HepG2 (cell line): ENCODE results near the gene TTC28. TPM values are rescaled to one million over a fixed set of nuclear protein-coding genes. Genes with fewer than 3 reads are reported as not detected.

Experiments
- ATAC-seq: fragments of 200-7000 bp; cut with Tn5 transposase; 3 replicates; pipeline ENCODE4 v1.9.1; 2020; ENCODE audit warnings: mild to moderate bottlenecking, moderate library complexity
- BruUV-seq: library from RNA; stranded (reverse); fragments of 400-500 nt; replicated peaks from 2 replicates; lab custom pipeline; 2021; lab: Mats Ljungman, UMichigan
- CTCF ChIA-PET: fragments of 300-600 bp; formaldehyde crosslinking; extraction: SDS; loops from one replicate; lab custom pipeline; 2021; ENCODE audit warnings: low total read pairs, inconsistent platforms, low intra/inter-chr PET ratio; lab: Yijun Ruan, JAX
- POLR2A ChIA-PET: fragments of 350-600 bp; sonication (Branson Sonifier 250); formaldehyde crosslinking; loops from one replicate; lab custom pipeline; 2020; ENCODE audit warnings: antibody characterized with exemption, inconsistent platforms; lab: Yijun Ruan, JAX
- DNase-seq: peaks from one replicate; pipeline ENCODE4 v3.0.0-alpha.2; 2015; ENCODE audit warnings: low spot score
- FAIRE-seq: peaks from 3 replicates; lab custom pipeline; 2011; peaks lifted over from hg19 to GRCh38; lab: Jason Lieb, UNC
- H2AFZ ChIP-seq: one replicate; pipeline ENCODE4 v1.6.1; 2011; ENCODE audit warnings: low read length, inconsistent platforms
- H3K27ac ChIP-seq: fragments of 300-600 bp; 3 replicates; pipeline ENCODE4 v1.8.0; 2011; ENCODE audit warnings: mixed run types, mild to moderate bottlenecking, mixed read lengths, low read length, inconsistent platforms; ENCODE audit not compliant: insufficient read depth; ENCODE audit errors: extremely low read length
- H3K27me3 ChIP-seq, 2 experiments: fragments of 200-600 bp in 1 of 2; 2 replicates in 1 of 2; 3 replicates in 1 of 2; pipeline versions ENCODE4 v1.6.0 to v1.8.0; 2011; ENCODE audit warnings: low read length in 2 of 2, mild to moderate bottlenecking in 2 of 2, moderate library complexity in 2 of 2, inconsistent platforms in 1 of 2; ENCODE audit not compliant: insufficient read depth in 2 of 2, control insufficient read depth in 1 of 2
- H3K36me3 ChIP-seq, 2 experiments: fragments of 200-600 bp in 1 of 2; replicated peaks in 1 of 2; 2 replicates in 1 of 2; 3 replicates in 1 of 2; pipeline versions ENCODE4 v1.5.1 to v1.8.0; 2011; ENCODE audit warnings: low read length in 2 of 2, inconsistent platforms in 1 of 2; ENCODE audit not compliant: insufficient read depth in 2 of 2, control insufficient read depth in 1 of 2
- H3K4me1 ChIP-seq: 2 replicates; pipeline ENCODE4 v1.5.1; 2012; ENCODE audit warnings: low read length, inconsistent platforms; ENCODE audit not compliant: insufficient read depth
- H3K4me2 ChIP-seq: 2 replicates; pipeline ENCODE4 v1.6.0; 2011; ENCODE audit warnings: low read depth, low read length, inconsistent platforms
- H3K4me3 ChIP-seq, 3 experiments: fragments of 200-600 bp in 1 of 3; sonication (generic), shearing (Covaris generic) in 1 of 3; replicated peaks in 1 of 3; 2 replicates each; pipeline ENCODE4 v1.5.1; 2011 to 2016; ENCODE audit warnings: low read length in 3 of 3, inconsistent platforms in 2 of 3, low read depth in 2 of 3, mild to moderate bottlenecking in 2 of 3, control low read depth in 1 of 3, mixed read lengths in 1 of 3; ENCODE audit not compliant: insufficient read depth in 1 of 3
- H3K79me2 ChIP-seq: one replicate; pipeline ENCODE4 v1.6.1; 2011; ENCODE audit warnings: low read length, inconsistent platforms; ENCODE audit not compliant: insufficient read depth
- H3K9ac ChIP-seq: 2 replicates; pipeline ENCODE4 v1.6.0; 2011; ENCODE audit warnings: mild to moderate bottlenecking, low read depth, low read length, inconsistent platforms; ENCODE audit not compliant: insufficient read depth
- H3K9me3 ChIP-seq: 2 replicates; pipeline ENCODE4 v1.5.1; 2012; ENCODE audit warnings: mild to moderate bottlenecking, low read length
- H4K20me1 ChIP-seq: 2 replicates; pipeline ENCODE4 v1.6.0; 2011; ENCODE audit warnings: inconsistent platforms, mild to moderate bottlenecking, low read length, moderate library complexity; ENCODE audit not compliant: insufficient read depth
- AGO2 ChIP-seq: fragments of 200-400 bp; formaldehyde crosslinking; optimal IDR thresholded peaks from 2 replicates; pipeline ENCODE3; 2017; ENCODE audit warnings: mild to moderate bottlenecking, low read depth, low read length, moderate library complexity
- MLLT10 ChIP-seq: sonication (generic); formaldehyde crosslinking; IDR thresholded peaks from 2 replicates; pipeline ENCODE4 v1.4.0; 2020; ENCODE audit warnings: missing genetic modification reagents
- SKI ChIP-seq: fragments of 450-650 bp; IDR thresholded peaks from one replicate; pipeline ENCODE4 v1.6.1; 2018; ENCODE audit warnings: mild to moderate bottlenecking; ENCODE audit not compliant: partially characterized antibody
- ZFP36L1 ChIP-seq: sonication (generic); formaldehyde crosslinking; IDR thresholded peaks from 2 replicates; pipeline ENCODE4 v1.8.0; 2022; ENCODE audit warnings: mild to moderate bottlenecking, missing genetic modification reagents, moderate library complexity
- ZNF205 ChIP-seq: IDR thresholded peaks from 2 replicates; pipeline ENCODE4 v1.6.1; 2018; ENCODE audit warnings: missing biosample characterization, missing genetic modification reagents
- ZNF563 ChIP-seq: sonication (generic); formaldehyde crosslinking; IDR thresholded peaks from 2 replicates; pipeline ENCODE4 v1.8.0; 2022; ENCODE audit warnings: mild to moderate bottlenecking, moderate library complexity, missing genetic modification reagents
- ZNF569 ChIP-seq: sonication (generic); formaldehyde crosslinking; IDR thresholded peaks from 2 replicates; pipeline ENCODE4 v1.5.0; 2020; ENCODE audit warnings: mild to moderate bottlenecking, missing genetic modification reagents, moderate library complexity, borderline replicate concordance
- ZNF781 ChIP-seq: sonication (generic); formaldehyde crosslinking; IDR thresholded peaks from 2 replicates; pipeline ENCODE4 v1.5.1; 2020; ENCODE audit warnings: borderline replicate concordance, mild to moderate bottlenecking, missing genetic modification reagents; ENCODE audit errors: not compliant biosample characterization
- WGBS: methylation state at CpG from one replicate; pipeline ENCODE4 v1.1.6; 2017; ENCODE audit warnings: low lambda C conversion rate; 5-methylcytosine and 5-hydroxymethylcytosine counted together
- in situ Hi-C: cut with HindIII; loops from 2 replicates; pipeline ENCODE4 v1.10.0; 2017; ENCODE audit warnings: low pct_unique_long_range_greater_than_20kb; ENCODE audit not compliant: extremely low pct_ligation_motif_present
- intact Hi-C: fragments of 100-400 bp; cut with micrococcal nuclease; formaldehyde crosslinking; loops from one replicate; pipeline ENCODE4 v1.10.0; 2022; ENCODE audit not compliant: unreplicated experiment
- polyA plus RNA-seq, 8 experiments: library from polyadenylated mRNA; depleted of rRNA in 3 of 8; stranded (reverse) in 7 of 8; unstranded in 1 of 8; fragments of >200 nt; fragmentation: Illumina TruSeq in 4 of 8; extraction: Trizol in 4 of 8; gene quantifications; 2 replicates each; pipeline versions ENCODE4 v1.2.1 to v1.2.3, GENCODE V29; 2011 to 2016; ENCODE audit warnings: low read depth in 4 of 8, missing spikeins in 1 of 8, mixed read lengths in 1 of 8; ENCODE audit not compliant: insufficient read depth in 1 of 8
- total RNA-seq, 5 experiments: library from RNA; depleted of rRNA; stranded (reverse); fragments of >200 nt; fragmentation: Illumina TruSeq; extraction: Trizol; gene quantifications; 2 replicates each; pipeline ENCODE4 v1.2.3, GENCODE V29; 2016; ENCODE audit warnings: low read depth in 1 of 5
- TF ChIP-seq, protein P1 (sequence below): sonication (generic); formaldehyde crosslinking; IDR thresholded peaks from 2 replicates; pipeline ENCODE4 v1.4.0; 2020; ENCODE audit warnings: missing genetic modification reagents
- TF ChIP-seq, protein P2 (sequence below): sonication (generic); formaldehyde crosslinking; IDR thresholded peaks from 2 replicates; pipeline ENCODE4 v1.5.0; 2020; ENCODE audit warnings: mild to moderate bottlenecking, missing genetic modification reagents, borderline replicate concordance

TTC28 gene
- total and polyA plus RNA-seq, 2 of the 13 experiments (the other 11 are each of a cell fraction or from before 2014, with no cell fraction given): 4.2 to 13.1 TPM

DNA sequence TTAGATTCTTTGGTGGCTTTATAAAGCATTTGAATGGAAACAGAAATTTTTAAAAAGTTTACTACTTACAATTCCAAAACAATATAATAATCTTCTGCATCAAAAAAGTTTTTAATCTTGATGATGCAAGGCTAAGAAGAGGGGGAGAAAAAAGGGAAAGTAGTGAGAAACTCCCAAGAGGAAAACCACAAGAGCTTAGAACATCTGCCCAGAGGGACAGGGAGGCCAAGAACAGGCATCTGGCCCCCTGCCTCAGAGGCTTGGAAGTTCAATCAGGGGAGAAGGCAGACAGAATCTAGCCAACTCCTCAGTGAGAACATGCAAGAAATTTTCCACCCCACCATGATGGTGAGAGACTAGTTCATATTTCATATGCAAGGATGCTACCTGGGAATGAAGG is 23.8 kb upstream of the TTC28 start:
- Histone ChIP-seq H2AFZ (no peak overlapping the region), H3K36me3 (peaks cover 8 to 24% of the 10 kb centered on the region in 2 experiments), H3K9ac (no peak overlapping the region), H3K9me3 (no peaks in the 10 kb centered on the region), H3K27me3 (no peaks in the 10 kb centered on the region), H3K4me2 (no peak overlapping the region), H3K4me3 (no peak overlapping the region), H3K79me2 (no peaks in the 10 kb centered on the region), H4K20me1 (no peaks in the 10 kb centered on the region), H3K4me1 (no peaks in the 10 kb centered on the region), H3K27ac (no peak overlapping the region)
- ChIA-PET CTCF (no interaction called here), POLR2A (no interaction called here)
- DNase-seq: no peak
- no TSS peak for BruUV-seq
- intact Hi-C loops (no loop called here), in situ Hi-C loops (no loop called here)
- no peak for FAIRE-seq
- no peak for ATAC-seq
- no peak for TF ChIP-seq MLLT10 (CRISPR knock-in tag)

- no TSS peak for BruUV-seq
- Histone ChIP-seq H3K4me3 (no peak overlapping the region), H3K36me3 (peaks cover 5 to 24% of the 10 kb centered on the region in 2 experiments; a peak in 4 of 5 replicates), H3K79me2 (no peaks in the 10 kb centered on the region), H2AFZ (no peak overlapping the region), H3K9me3 (no peaks in the 10 kb centered on the region), H3K27ac (no peak overlapping the region), H3K4me1 (no peaks in the 10 kb centered on the region), H3K9ac (no peak overlapping the region), H3K4me2 (no peak overlapping the region), H3K27me3 (no peaks in the 10 kb centered on the region), H4K20me1 (no peaks in the 10 kb centered on the region)
- intact Hi-C loops (no loop called here), in situ Hi-C loops (no loop called here)
- ChIA-PET POLR2A (no interaction called here), CTCF (no interaction called here)
- TF ChIP-seq, protein P1, sequence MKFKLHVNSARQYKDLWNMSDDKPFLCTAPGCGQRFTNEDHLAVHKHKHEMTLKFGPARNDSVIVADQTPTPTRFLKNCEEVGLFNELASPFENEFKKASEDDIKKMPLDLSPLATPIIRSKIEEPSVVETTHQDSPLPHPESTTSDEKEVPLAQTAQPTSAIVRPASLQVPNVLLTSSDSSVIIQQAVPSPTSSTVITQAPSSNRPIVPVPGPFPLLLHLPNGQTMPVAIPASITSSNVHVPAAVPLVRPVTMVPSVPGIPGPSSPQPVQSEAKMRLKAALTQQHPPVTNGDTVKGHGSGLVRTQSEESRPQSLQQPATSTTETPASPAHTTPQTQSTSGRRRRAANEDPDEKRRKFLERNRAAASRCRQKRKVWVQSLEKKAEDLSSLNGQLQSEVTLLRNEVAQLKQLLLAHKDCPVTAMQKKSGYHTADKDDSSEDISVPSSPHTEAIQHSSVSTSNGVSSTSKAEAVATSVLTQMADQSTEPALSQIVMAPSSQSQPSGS (CRISPR knock-in tag): no peak
- TF ChIP-seq SKI (no peak), ZFP36L1 (CRISPR knock-in tag) (no peak), ZNF781 (CRISPR knock-in tag) (no peak), ZNF205 (no peak), AGO2 (no peak), ZNF569 (CRISPR knock-in tag) (no peak), ZNF563 (CRISPR knock-in tag) (no peak)
- TF ChIP-seq, protein P2, sequence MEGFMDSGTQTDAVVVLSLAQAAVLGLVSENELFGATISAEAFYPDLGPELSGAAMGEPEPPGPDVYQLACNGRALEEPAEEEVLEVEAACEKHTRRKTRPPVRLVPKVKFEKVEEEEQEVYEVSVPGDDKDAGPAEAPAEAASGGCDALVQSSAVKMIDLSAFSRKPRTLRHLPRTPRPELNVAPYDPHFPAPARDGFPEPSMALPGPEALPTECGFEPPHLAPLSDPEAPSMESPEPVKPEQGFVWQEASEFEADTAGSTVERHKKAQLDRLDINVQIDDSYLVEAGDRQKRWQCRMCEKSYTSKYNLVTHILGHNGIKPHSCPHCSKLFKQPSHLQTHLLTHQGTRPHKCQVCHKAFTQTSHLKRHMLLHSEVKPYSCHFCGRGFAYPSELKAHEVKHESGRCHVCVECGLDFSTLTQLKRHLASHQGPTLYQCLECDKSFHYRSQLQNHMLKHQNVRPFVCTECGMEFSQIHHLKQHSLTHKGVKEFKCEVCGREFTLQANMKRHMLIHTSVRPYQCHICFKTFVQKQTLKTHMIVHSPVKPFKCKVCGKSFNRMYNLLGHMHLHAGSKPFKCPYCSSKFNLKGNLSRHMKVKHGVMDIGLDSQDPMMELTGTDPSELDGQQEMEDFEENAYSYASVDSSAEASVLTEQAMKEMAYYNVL (CRISPR knock-in tag): no peak
- no peak for DNase-seq
- no peak for FAIRE-seq
- no peak for ATAC-seq
- WGBS: 92% methylated on average over 2 of the region's 2 CpGs
These were observed 23.3 kb upstream of the TTC28 start for GRCh38 chr22:28702891-28703290.
